Measurements from ENCODE around the gene IDH3G. TPM values are rescaled to one million over a fixed set of nuclear protein-coding genes. Genes with fewer than 3 reads are reported as not detected.

IDH3G gene
- total RNA-seq, 1 donor from 2014 or later = 50.2 TPM

GRCh38 chrX:153773218-153773611, 21.0 kb downstream of the IDH3G start:
- Mint-ChIP-seq H3K4me3 (no peak overlapping the region), H3K27ac (ENCODE audit: unreplicated experiment) (no peak overlapping the region), H3K9me3 (no peaks in the 10 kb centered on the region), H3K4me1 (no peaks in the 10 kb centered on the region), H3K27me3 (ENCODE audit: low read depth) (no peaks in the 10 kb centered on the region), H3K36me3 (ENCODE audit: low read depth) (no peaks in the 10 kb centered on the region)
- no peak for DNase-seq (ENCODE audit: low read depth, low spot score)
- no peak for TF ChIP-seq CTCF (conservative IDR thresholded peaks at IDR 0.05)

GRCh38 chrX:153772316-153773217, 21.6 kb downstream of the IDH3G start:
- Mint-ChIP-seq H3K4me1 (no peaks in the 10 kb centered on the region), H3K27me3 (ENCODE audit: low read depth) (no peaks in the 10 kb centered on the region), H3K36me3 (ENCODE audit: low read depth) (no peaks in the 10 kb centered on the region), H3K9me3 (no peaks in the 10 kb centered on the region), H3K4me3 (no peak overlapping the region), H3K27ac (ENCODE audit: unreplicated experiment) (no peak overlapping the region)
- DNase-seq (ENCODE audit: low read depth, low spot score) = no peak
- no peak for TF ChIP-seq CTCF (conservative IDR thresholded peaks at IDR 0.05)

GRCh38 chrX:153771415-153772315, 22.5 kb downstream of the IDH3G start:
- H3K36me3 Mint-ChIP-seq (ENCODE audit: low read depth) = no peaks in the 10 kb centered on the region
- DNase-seq (ENCODE audit: low read depth, low spot score) = no peak
- no peak overlapping the region for H3K4me3 Mint-ChIP-seq
- H3K27ac Mint-ChIP-seq (ENCODE audit: unreplicated experiment) = no peak overlapping the region
- peaks cover 3% of the 10 kb centered on the region for H3K4me1 Mint-ChIP-seq
- no peaks in the 10 kb centered on the region for H3K9me3 Mint-ChIP-seq
- TF ChIP-seq CTCF (conservative IDR thresholded peaks at IDR 0.05) = no peak
- H3K27me3 Mint-ChIP-seq (ENCODE audit: low read depth) = no peaks in the 10 kb centered on the region

GRCh38 chrX:153770601-153771414, 23.4 kb downstream of the IDH3G start:
- H3K27ac Mint-ChIP-seq (ENCODE audit: unreplicated experiment) = no peak overlapping the region
- no peaks in the 10 kb centered on the region for H3K9me3 Mint-ChIP-seq

More at GRCh38 chrX:153770601-153771414, 23.4 kb downstream of the IDH3G start:
- TF ChIP-seq CTCF (conservative IDR thresholded peaks at IDR 0.05) = no peak
- DNase-seq (ENCODE audit: low read depth, low spot score) = no peak
- H3K27me3 Mint-ChIP-seq (ENCODE audit: low read depth) = no peaks in the 10 kb centered on the region
- no peaks in the 10 kb centered on the region for H3K36me3 Mint-ChIP-seq (ENCODE audit: low read depth)
- H3K4me1 Mint-ChIP-seq = peaks cover 8% of the 10 kb centered on the region
- no peak overlapping the region for H3K4me3 Mint-ChIP-seq

Data from neural crest cell (in vitro differentiated cells).